Measurements from ENCODE around the gene ATM. TPM values are rescaled to one million over a fixed set of nuclear protein-coding genes. Genes with fewer than 3 reads are reported as not detected.

Gene ATM
- total and polyA plus RNA-seq, 8 donors, result 69.1 to 99.9 (median 91.3) TPM

GRCh38 chr11:108210441-108210840 is 12.4 kb upstream of the ATM start:
- DNase-seq, result no peak
- Histone ChIP-seq H3K36me3 (peaks cover 0 to 73% of the 10 kb centered on the region in 2 donors), H3K9me3 (peaks cover 0 to 21% of the 10 kb centered on the region in 2 donors), H3K4me3 (no peak overlapping the region), H3K27me3 (no peaks in the 10 kb centered on the region), H3K4me1 (no peaks in the 10 kb centered on the region), H3K27ac (no peak overlapping the region)
- no peak for ATAC-seq
- TF ChIP-seq CTCF (IDR thresholded peaks at IDR 0.05), result no peak
- intact Hi-C loops (cut with DNase I), result no loop called here

- peaks cover 0 to 40% of the 10 kb centered on the region in 2 donors for H3K36me3 ChIP-seq
- H3K9me3 ChIP-seq, result no peaks in the 10 kb centered on the region
- H3K27ac ChIP-seq, result no peak overlapping the region
- ATAC-seq (no peak), DNase-seq (no peak)
- H3K4me1 ChIP-seq, result peaks cover 0 to 6% of the 10 kb centered on the region in 2 donors
- TF ChIP-seq CTCF (IDR thresholded peaks at IDR 0.05), result no peak
- intact Hi-C loops (cut with DNase I), result no loop called here
- H3K4me3 ChIP-seq, result no peak overlapping the region
- no peaks in the 10 kb centered on the region for H3K27me3 ChIP-seq
Measured at GRCh38 chr11:108213784-108214183, 9.1 kb upstream of the ATM start.

GRCh38 chr11:108216988-108217387 is 5.9 kb upstream of the ATM start:
- ATAC-seq, result no peak
- no peak for TF ChIP-seq CTCF (IDR thresholded peaks at IDR 0.05)
- H3K4me1 ChIP-seq, result peaks cover 0 to 32% of the 10 kb centered on the region in 2 donors
- intact Hi-C loops (cut with DNase I), result no loop called here
- no peaks in the 10 kb centered on the region for H3K9me3 ChIP-seq
- peaks cover 0 to 17% of the 10 kb centered on the region in 2 donors for H3K36me3 ChIP-seq
- no peak for DNase-seq
- no peak overlapping the region for H3K4me3 ChIP-seq
- no peaks in the 10 kb centered on the region for H3K27me3 ChIP-seq
- H3K27ac ChIP-seq, result no peak overlapping the region

GRCh38 chr11:108218455-108218854 is 4.4 kb upstream of the ATM start:
- Histone ChIP-seq H3K27ac (no peak overlapping the region), H3K4me3 (no peak overlapping the region), H3K36me3 (peaks cover 0 to 5% of the 10 kb centered on the region in 2 donors), H3K4me1 (peaks cover 0 to 32% of the 10 kb centered on the region in 2 donors), H3K27me3 (no peaks in the 10 kb centered on the region), H3K9me3 (no peaks in the 10 kb centered on the region)
- no peak for TF ChIP-seq CTCF (IDR thresholded peaks at IDR 0.05)
- no peak for DNase-seq
- no peak for ATAC-seq
- intact Hi-C loops (cut with DNase I), result no loop called here

- no peak overlapping the region for H3K27ac ChIP-seq
- no peak for DNase-seq
- H3K27me3 ChIP-seq, result no peaks in the 10 kb centered on the region
- H3K4me3 ChIP-seq, result no peak overlapping the region
- no peaks in the 10 kb centered on the region for H3K36me3 ChIP-seq
- no peak for ATAC-seq
- intact Hi-C loops (cut with DNase I), result no loop called here
- H3K9me3 ChIP-seq, result no peaks in the 10 kb centered on the region
- no peak for TF ChIP-seq CTCF (IDR thresholded peaks at IDR 0.05)
- peaks cover under 1 to 38% of the 10 kb centered on the region in 2 donors for H3K4me1 ChIP-seq
Measured at GRCh38 chr11:108218912-108219783, 3.7 kb upstream of the ATM start.

All from left lung (tissue), 10 donors.